ENCODE measurements around the gene MICAL1.
A peak's percentile ranks its signal among the peaks of the same experiment; 100 is the strongest.

The MICAL1 gene

GRCh38 chr6:109453594-109454495 is 1.7 kb downstream of the MICAL1 start:
- no peak for TF ChIP-seq CTCF (IDR thresholded peaks at IDR 0.05; ENCODE audit: low read length, missing control alignments)
- DNase-seq (ENCODE audit: low read depth), result peak; percentile 27
- H3K4me3 ChIP-seq (replicated peaks; ENCODE audit: low read depth, low read length), result peak overlapping the region; percentile 84

GRCh38 chr6:109453156-109453555 is 2.4 kb downstream of the MICAL1 start:
- no peak overlapping the region for H3K4me3 ChIP-seq (replicated peaks; ENCODE audit: low read depth, low read length)
- no peak for DNase-seq (ENCODE audit: low read depth)
- TF ChIP-seq CTCF (IDR thresholded peaks at IDR 0.05; ENCODE audit: low read length, missing control alignments), result no peak

GRCh38 chr6:109452181-109452580 is 3.4 kb downstream of the MICAL1 start:
- no peak for TF ChIP-seq CTCF (IDR thresholded peaks at IDR 0.05; ENCODE audit: low read length, missing control alignments)
- DNase-seq (ENCODE audit: low read depth), result no peak
- no peak overlapping the region for H3K4me3 ChIP-seq (replicated peaks; ENCODE audit: low read depth, low read length)

GRCh38 chr6:109451376-109451775 is 4.2 kb downstream of the MICAL1 start:
- no peak for DNase-seq (ENCODE audit: low read depth)
- H3K4me3 ChIP-seq (replicated peaks; ENCODE audit: low read depth, low read length), result no peak overlapping the region
- no peak for TF ChIP-seq CTCF (IDR thresholded peaks at IDR 0.05; ENCODE audit: low read length, missing control alignments)

- TF ChIP-seq CTCF (IDR thresholded peaks at IDR 0.05; ENCODE audit: low read length, missing control alignments), result no peak
- no peak for DNase-seq (ENCODE audit: low read depth)
- H3K4me3 ChIP-seq (replicated peaks; ENCODE audit: low read depth, low read length), result no peak overlapping the region
Measured at GRCh38 chr6:109450801-109451200, 4.8 kb downstream of the MICAL1 start.

- H3K4me3 ChIP-seq (replicated peaks; ENCODE audit: low read depth, low read length), result no peak overlapping the region
- no peak for TF ChIP-seq CTCF (IDR thresholded peaks at IDR 0.05; ENCODE audit: low read length, missing control alignments)
- DNase-seq (ENCODE audit: low read depth), result no peak
Measured at GRCh38 chr6:109449795-109450673, 5.5 kb downstream of the MICAL1 start.

Data from fibroblast of pulmonary artery (primary cell).